ENCODE measurements around the gene PITX1.
"Not testable (repeated sequence)": the region's sequence is repeated elsewhere in the genome, so short reads cannot be mapped to it uniquely, and the experiment has no call there.

Gene PITX1

GRCh38 chr5:135008556-135008955 lies 25.5 kb downstream of the PITX1 start:
- no peak for DNase-seq

GRCh38 chr5:135007749-135008363 lies 26.2 kb downstream of the PITX1 start:
- DNase-seq = no peak

- DNase-seq = no peak
These were observed 26.7 kb downstream of the PITX1 start for GRCh38 chr5:135007305-135007704.

- DNase-seq = no peak
These were observed 29.0 kb downstream of the PITX1 start for GRCh38 chr5:135005076-135005475.

GRCh38 chr5:135004376-135004775 lies 29.7 kb downstream of the PITX1 start:
- no peak for DNase-seq

GRCh38 chr5:134998068-134998467 lies 36.0 kb downstream of the PITX1 start:
- DNase-seq = not testable (repeated sequence)

- DNase-seq = no peak
These were observed 37.0 kb downstream of the PITX1 start for GRCh38 chr5:134997015-134997414.

GRCh38 chr5:134995850-134996402 lies 38.1 kb downstream of the PITX1 start:
- no peak for DNase-seq

- peak; percentile 41 for DNase-seq
These were observed 39.4 kb downstream of the PITX1 start for GRCh38 chr5:134994560-134995156.

- no peak for DNase-seq
These were observed 40.9 kb downstream of the PITX1 start for GRCh38 chr5:134993161-134993560.

GRCh38 chr5:134992148-134992547 lies 41.9 kb downstream of the PITX1 start:
- no peak for DNase-seq

- DNase-seq = not testable (repeated sequence)
These were observed 43.8 kb downstream of the PITX1 start for GRCh38 chr5:134990183-134990582.

- DNase-seq = no peak
These were observed 44.7 kb downstream of the PITX1 start for GRCh38 chr5:134989266-134989830.

- peak; percentile 41 for DNase-seq
These were observed 51.8 kb downstream of the PITX1 start for GRCh38 chr5:134982230-134982629.

- no peak for DNase-seq
These were observed 54.6 kb downstream of the PITX1 start for GRCh38 chr5:134979416-134979815.

All from OCI-M1 (cell line).